ENCODE results near the gene BAD.

The BAD gene

DNA sequence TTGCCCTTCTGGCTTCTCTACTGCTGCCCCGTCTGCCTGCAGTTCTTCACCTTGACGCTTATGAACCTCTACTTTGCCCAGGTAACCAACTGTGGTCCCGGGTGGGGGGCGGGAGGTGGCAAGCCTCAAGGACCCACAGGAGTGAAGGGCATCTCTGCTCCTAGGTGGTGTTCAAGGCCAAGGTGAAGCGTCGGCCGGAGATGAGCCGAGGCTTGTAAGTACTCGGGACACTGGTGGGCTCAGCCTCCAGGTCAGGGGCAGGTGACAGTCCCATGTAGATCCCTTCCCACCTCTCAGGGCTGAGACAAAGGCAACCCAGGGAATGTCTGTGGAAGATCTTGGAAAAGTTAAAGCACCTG, 2.3 kb upstream of the BAD start:
- TF ChIP-seq, protein P1, sequence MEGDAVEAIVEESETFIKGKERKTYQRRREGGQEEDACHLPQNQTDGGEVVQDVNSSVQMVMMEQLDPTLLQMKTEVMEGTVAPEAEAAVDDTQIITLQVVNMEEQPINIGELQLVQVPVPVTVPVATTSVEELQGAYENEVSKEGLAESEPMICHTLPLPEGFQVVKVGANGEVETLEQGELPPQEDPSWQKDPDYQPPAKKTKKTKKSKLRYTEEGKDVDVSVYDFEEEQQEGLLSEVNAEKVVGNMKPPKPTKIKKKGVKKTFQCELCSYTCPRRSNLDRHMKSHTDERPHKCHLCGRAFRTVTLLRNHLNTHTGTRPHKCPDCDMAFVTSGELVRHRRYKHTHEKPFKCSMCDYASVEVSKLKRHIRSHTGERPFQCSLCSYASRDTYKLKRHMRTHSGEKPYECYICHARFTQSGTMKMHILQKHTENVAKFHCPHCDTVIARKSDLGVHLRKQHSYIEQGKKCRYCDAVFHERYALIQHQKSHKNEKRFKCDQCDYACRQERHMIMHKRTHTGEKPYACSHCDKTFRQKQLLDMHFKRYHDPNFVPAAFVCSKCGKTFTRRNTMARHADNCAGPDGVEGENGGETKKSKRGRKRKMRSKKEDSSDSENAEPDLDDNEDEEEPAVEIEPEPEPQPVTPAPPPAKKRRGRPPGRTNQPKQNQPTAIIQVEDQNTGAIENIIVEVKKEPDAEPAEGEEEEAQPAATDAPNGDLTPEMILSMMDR (IDR thresholded peaks at IDR 0.05; ENCODE audit: low read depth, low read length), result no peak
- no peak for DNase-seq (ENCODE audit: extremely low read depth, low read depth)

DNA sequence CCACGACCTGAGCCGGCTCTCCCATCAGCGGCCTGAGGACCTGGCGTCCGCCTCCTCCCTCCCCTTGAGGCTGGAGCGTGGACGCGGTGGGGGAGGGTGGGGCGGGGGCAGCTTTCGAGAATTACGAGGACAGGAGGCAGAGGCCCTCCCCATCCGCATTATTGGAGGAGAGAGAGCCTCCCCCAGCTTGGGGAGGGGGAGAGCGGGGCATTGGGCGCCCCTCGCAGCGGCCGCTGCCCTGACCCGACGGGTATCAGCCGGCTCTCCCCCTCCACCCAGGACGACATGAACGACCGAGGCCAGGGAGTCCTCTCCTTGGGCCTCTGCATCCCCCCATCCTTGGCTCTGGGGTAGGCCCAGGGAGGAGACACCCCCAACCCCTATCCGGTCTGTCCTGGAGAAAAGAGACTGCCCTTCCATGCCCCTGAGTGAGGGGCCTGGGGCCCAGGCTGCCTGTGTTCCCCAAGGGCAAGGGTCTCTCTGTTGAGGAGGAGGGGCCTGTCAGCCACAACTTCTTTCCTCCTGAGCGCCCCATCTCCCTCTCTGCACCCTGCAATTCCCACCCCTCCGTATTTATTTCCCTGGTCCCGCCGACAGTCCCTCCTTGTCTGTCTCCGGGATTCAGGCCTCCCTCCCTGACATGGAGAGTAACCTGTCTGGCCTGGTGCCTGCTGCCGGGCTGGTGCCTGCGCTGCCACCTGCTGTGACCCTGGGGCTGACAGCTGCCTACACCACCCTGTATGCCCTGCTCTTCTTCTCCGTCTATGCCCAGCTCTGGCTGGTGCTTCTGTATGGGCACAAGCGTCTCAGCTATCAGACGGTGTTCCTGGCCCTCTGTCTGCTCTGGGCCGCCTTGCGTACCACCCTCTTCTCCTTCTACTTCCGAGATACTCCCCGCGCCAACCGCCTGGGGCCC, 1.7 kb upstream of the BAD start:
- TF ChIP-seq, protein P1 (IDR thresholded peaks at IDR 0.05; ENCODE audit: low read depth, low read length), result no peak
- no peak for DNase-seq (ENCODE audit: extremely low read depth, low read depth)

DNA sequence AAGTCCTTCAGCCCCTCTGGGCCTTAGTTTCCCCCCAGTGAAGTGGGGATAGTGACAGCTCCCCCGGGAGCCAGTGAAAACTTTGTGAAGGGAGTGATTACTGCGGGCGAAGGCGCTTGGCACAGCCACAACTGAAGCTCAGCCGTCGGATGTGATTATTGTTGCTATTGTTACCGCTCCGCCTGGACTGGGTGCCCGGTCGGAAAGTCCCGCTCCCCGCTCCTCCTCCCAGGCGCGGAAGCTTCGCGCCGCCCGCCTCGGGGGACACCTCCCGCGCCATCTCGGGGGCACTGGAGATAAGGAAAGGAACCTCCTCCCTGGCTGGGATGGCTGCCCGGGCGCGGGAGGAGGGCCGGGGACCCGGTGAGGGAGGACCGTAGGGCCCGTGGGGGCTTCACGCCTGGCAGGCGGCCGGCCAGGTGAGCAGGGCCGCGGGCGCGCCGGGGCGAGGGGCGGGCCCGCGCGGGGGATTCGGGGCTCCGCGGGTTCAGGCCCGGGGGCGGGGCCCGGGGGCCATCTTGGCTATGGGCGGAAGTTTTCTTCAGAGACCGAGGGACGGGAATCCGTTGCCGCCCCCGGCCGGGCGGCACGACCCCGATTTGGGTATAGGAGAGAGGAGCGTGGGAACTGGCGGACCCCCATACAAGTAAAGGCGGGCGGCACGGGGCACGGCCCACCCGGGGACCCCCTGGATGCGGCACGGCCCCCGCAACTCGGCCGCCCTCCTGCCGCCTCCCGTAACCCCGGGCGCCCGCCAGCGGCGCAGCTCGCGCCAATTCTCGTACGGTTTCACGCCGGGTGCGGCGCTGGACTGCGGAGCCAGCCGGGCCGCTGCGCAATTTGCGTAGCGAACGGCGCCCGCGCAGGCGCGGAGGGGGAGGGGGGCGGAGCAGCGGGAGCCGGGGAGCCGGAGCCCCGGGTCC, 758 bp upstream of the BAD start, which contains the start of gene GPR137:
Gene GPR137 (plus strand): TSS at position 887 of the 923 bp plus-strand sequence. CDS start 677 bp downstream, outside the sequence.
- TF ChIP-seq, protein P1 (IDR thresholded peaks at IDR 0.05; ENCODE audit: low read depth, low read length), result no peak

DNA sequence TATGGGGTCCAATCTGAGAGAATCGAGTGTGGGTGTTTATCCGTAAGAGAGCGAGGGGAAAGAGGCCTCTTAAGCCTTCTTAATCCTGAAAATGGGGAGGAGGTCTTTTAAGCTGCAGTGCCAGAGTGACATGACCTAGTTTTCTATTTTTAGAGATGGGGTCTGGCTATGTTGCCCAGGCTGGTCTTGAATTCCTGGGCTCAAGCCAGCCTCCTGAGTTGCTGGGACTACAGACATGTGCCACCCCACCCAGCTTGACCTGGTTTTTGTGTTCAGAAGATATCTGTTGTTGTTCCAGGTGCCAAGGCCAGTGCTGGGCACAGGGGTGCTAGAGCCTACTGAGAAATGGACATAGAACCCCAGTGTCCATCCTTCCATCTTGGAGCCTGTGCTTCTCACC, 1.4 kb downstream of the BAD start:
- TF ChIP-seq, protein P1 (IDR thresholded peaks at IDR 0.05; ENCODE audit: low read depth, low read length), result no peak
- DNase-seq (ENCODE audit: extremely low read depth, low read depth), result no peak

More for the DNA sequence above, 758 bp upstream of the BAD start, which contains the start of gene GPR137:
- DNase-seq (ENCODE audit: extremely low read depth, low read depth), result no peak

DNA sequence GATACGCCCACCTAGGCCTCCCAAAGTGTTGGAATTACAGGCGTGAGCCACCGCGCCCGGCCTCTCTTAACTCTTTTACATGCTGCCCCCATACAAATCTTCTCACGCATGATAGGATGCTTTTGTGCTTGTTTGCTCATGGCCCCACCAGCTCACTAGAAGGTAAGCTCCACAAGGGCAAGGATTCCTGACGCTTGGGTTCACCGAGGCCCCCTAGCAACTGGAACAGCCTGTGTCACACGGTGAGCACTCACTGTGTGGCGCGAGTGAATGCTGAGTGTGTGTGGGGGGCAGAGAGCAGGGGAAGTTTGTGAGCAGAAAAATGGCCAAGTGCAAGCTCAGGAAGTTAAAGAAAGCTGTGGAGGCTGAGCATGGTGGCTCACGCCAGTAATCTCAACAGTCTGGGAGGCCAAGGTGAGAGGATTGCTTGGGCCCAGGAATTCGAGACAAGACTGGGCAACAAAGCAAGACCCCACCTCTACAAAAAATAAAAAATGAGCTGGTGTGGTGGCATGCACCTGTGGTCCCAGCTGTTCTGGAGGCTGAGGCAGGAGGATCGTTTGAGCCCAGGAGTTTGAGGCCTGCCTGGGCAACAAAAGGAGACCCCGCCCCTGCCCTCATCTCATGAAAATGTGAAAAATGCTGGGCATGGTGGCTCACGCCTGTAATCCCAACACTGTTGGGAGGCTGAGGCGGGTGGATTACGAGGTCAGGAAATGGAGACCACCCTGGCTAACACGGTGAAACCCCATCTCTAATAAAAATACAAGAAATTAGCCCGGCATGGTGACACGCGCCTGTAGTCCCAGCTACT, 2.3 kb downstream of the BAD start:
- TF ChIP-seq, protein P1 (IDR thresholded peaks at IDR 0.05; ENCODE audit: low read depth, low read length), result no peak
- no peak for DNase-seq (ENCODE audit: extremely low read depth, low read depth)

DNA sequence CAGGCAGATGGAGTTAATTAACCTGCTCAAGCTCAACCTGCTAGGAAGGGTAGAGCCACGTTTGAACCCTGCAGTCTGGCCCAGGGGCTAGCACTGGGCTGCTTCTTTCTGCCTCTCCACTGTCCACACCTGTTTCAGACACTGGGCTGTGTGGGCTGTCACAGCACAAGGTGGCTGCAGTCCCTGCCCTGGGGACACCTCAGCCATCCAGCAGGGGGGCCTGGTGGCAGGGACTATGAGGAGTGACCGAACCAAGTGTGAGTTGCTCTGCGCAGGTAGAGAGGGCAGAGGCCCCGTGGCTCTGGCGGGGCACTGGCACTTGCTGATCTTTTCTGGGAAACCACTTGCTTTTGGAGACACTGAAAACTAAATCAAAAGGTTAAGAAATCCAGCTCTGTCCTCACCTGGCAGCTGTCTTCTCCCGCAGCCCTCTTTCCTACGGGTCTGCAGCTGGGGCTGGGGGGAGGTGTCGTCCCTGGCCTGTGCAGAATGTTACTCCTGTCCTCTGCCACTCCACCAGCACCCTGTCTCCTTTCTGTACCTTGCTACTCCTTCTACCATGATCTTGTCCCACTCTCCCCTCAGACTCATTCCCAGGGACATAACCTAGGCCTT, 5.8 kb downstream of the BAD start:
- DNase-seq (ENCODE audit: extremely low read depth, low read depth), result no peak
- TF ChIP-seq, protein P1 (IDR thresholded peaks at IDR 0.05; ENCODE audit: low read depth, low read length), result no peak
